Keratinocyte (primary cell): ENCODE results near the gene ADAMTS17.

Experiments used
- CTCF ChIP-seq, 3 experiments: IDR thresholded peaks in 1 of 3; conservative IDR thresholded peaks in 1 of 3; optimal IDR thresholded peaks in 1 of 3; 2 replicates in 2 of 3; 3 replicates in 1 of 3; pipeline versions ENCODE3 to v1.5.1; 2011; ENCODE audit warnings: low read length in 3 of 3, mild to moderate bottlenecking in 3 of 3, moderate library complexity in 2 of 3, control low read depth in 1 of 3, inconsistent platforms in 1 of 3; ENCODE audit not compliant: insufficient read depth in 2 of 3; ENCODE audit errors: extremely low read depth in 1 of 3
- EZH2 ChIP-seq: IDR thresholded peaks from one replicate; pipeline ENCODE4 v1.6.1; 2012; ENCODE audit warnings: inconsistent platforms, mild to moderate bottlenecking, low read length, moderate library complexity

GRCh38 chr15:100118546-100118945 lies 223.2 kb downstream of the ADAMTS17 start:
- TF ChIP-seq CTCF (optimal IDR thresholded peaks at IDR 0.05 in 1 of 3, IDR thresholded peaks at IDR 0.05 in 1 of 3, conservative IDR thresholded peaks at IDR 0.05 in 1 of 3; ENCODE audit: extremely low read depth in 1 of 3, insufficient read depth in 2 of 3, low read length in 3 of 3): no peak
- no peak for TF ChIP-seq EZH2
